Measurements from ENCODE around the gene NCMAP.

DNA sequence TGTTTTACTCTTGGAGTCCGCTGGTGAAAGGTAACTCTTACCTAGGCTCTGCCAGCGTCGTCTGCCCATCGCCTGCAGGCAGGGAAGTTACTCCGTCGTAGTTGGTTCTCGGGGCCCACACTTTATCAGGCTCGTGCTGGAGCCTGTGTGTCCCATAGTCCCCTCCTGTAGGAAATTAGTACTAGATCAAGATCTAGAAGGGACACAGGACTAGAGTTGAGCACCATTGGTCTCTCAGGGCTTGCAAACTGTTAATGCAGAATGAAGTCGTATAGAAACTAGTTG, 88.2 kb downstream of the NCMAP start:
- TF ChIP-seq, protein P1, sequence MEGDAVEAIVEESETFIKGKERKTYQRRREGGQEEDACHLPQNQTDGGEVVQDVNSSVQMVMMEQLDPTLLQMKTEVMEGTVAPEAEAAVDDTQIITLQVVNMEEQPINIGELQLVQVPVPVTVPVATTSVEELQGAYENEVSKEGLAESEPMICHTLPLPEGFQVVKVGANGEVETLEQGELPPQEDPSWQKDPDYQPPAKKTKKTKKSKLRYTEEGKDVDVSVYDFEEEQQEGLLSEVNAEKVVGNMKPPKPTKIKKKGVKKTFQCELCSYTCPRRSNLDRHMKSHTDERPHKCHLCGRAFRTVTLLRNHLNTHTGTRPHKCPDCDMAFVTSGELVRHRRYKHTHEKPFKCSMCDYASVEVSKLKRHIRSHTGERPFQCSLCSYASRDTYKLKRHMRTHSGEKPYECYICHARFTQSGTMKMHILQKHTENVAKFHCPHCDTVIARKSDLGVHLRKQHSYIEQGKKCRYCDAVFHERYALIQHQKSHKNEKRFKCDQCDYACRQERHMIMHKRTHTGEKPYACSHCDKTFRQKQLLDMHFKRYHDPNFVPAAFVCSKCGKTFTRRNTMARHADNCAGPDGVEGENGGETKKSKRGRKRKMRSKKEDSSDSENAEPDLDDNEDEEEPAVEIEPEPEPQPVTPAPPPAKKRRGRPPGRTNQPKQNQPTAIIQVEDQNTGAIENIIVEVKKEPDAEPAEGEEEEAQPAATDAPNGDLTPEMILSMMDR (IDR thresholded peaks at IDR 0.05): no peak
- TF ChIP-seq POLR2AphosphoS5 (IDR thresholded peaks at IDR 0.05) (no peak), EP300 (IDR thresholded peaks at IDR 0.05) (no peak), POLR2A (IDR thresholded peaks at IDR 0.05) (no peak)

Data from sigmoid colon (tissue), 4 donors.